ENCODE measurements around the gene PPARD. TPM values are rescaled to one million over a fixed set of nuclear protein-coding genes. Genes with fewer than 3 reads are reported as not detected.

The PPARD gene
- total RNA-seq, 1 experiment from 2014 or later: 38.4 TPM

DNA sequence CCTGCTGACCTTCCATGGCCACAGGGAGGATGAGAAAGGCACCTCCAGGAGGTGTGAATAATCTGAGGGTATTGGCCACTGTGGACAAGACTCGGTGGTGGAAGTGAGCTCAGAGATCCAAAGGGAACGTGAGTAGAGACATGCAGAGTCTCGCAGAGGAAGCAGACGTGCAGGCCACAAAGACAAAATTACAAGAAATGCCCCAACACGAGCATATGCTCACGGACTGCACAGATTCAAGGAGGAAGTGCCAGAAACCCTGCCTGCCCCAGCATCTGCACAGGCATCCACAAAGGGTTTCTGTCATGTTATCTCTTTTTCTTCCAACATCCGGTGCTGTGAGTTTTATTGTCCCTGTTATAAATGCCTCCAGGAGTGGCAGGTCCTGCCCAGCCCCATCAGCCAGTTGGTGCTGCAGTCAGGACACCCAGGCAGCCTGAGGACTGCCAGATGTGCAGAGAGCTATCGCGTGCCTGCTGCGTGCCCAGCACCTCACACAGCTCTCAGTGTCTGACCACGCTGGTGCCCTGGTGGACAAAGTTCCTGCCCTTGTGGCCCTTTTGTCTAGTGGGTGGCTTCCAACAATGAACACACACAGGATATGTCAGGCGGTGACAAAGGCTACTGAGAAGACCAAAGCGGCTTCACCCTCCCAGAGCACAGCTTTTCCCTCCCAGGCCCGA, 75.8 kb downstream of the PPARD start:
- H3K27me3 ChIP-seq (ENCODE audit: insufficient read depth, low read length): no peaks in the 10 kb centered on the region
- no peak for ATAC-seq
- TF ChIP-seq, protein P1, sequence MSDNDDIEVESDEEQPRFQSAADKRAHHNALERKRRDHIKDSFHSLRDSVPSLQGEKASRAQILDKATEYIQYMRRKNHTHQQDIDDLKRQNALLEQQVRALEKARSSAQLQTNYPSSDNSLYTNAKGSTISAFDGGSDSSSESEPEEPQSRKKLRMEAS (IDR thresholded peaks at IDR 0.05): no peak
- TF ChIP-seq RAD21 (IDR thresholded peaks at IDR 0.05; ENCODE audit: low read depth) (no peak), EZH2phosphoT487 (IDR thresholded peaks at IDR 0.05; ENCODE audit: borderline replicate concordance) (no peak), JUND (IDR thresholded peaks at IDR 0.05) (no peak), SRF (IDR thresholded peaks at IDR 0.05; ENCODE audit: low read depth) (no peak), ZNF274 (IDR thresholded peaks at IDR 0.05; ENCODE audit: low read depth, low read length) (no peak), FOSL1 (IDR thresholded peaks at IDR 0.05; ENCODE audit: low read depth) (no peak), SIN3A (IDR thresholded peaks at IDR 0.05; ENCODE audit: low read depth) (no peak), POLR2A (IDR thresholded peaks at IDR 0.05; ENCODE audit: borderline replicate concordance, extremely low read depth, insufficient read depth, insufficient read length) (no peak)
- TF ChIP-seq, protein P2, sequence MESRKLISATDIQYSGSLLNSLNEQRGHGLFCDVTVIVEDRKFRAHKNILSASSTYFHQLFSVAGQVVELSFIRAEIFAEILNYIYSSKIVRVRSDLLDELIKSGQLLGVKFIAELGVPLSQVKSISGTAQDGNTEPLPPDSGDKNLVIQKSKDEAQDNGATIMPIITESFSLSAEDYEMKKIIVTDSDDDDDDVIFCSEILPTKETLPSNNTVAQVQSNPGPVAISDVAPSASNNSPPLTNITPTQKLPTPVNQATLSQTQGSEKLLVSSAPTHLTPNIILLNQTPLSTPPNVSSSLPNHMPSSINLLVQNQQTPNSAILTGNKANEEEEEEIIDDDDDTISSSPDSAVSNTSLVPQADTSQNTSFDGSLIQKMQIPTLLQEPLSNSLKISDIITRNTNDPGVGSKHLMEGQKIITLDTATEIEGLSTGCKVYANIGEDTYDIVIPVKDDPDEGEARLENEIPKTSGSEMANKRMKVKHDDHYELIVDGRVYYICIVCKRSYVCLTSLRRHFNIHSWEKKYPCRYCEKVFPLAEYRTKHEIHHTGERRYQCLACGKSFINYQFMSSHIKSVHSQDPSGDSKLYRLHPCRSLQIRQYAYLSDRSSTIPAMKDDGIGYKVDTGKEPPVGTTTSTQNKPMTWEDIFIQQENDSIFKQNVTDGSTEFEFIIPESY (IDR thresholded peaks at IDR 0.05; ENCODE audit: extremely low read depth, insufficient replicate concordance, low read length): no peak
- no peak overlapping the region for H3K4me2 ChIP-seq (ENCODE audit: low read length)
- H2AFZ ChIP-seq (ENCODE audit: low read depth, low read length, poor library complexity, severe bottlenecking): no peak overlapping the region
- POLR2A ChIA-PET: no interaction called here
- H3K4me1 ChIP-seq (ENCODE audit: control insufficient read depth in 1 of 2, insufficient read depth in 2 of 2, low read length in 2 of 2): peaks cover 0 to 11% of the 10 kb centered on the region in 2 experiments; a peak in 3 of 4 replicates
- no peak overlapping the region for H3K4me3 ChIP-seq (replicated peaks in 1 of 2; ENCODE audit: low read depth in 1 of 2, low read length in 2 of 2)
- no peaks in the 10 kb centered on the region for H3K9me3 ChIP-seq (ENCODE audit: control insufficient read depth in 1 of 2, insufficient read depth in 1 of 2, low read depth in 1 of 2, low read length in 2 of 2)
- no peak overlapping the region for H3K27ac ChIP-seq (ENCODE audit: low read depth, low read length)
- H4K20me1 ChIP-seq (ENCODE audit: insufficient read depth): no peaks in the 10 kb centered on the region
- H3K79me2 ChIP-seq (ENCODE audit: insufficient read depth, low read length): no peaks in the 10 kb centered on the region
- peaks cover 3 to 9% of the 10 kb centered on the region in 2 experiments for H3K36me3 ChIP-seq (ENCODE audit: control insufficient read depth in 1 of 2, insufficient read depth in 2 of 2, low read length in 2 of 2)
- intact Hi-C loops (cut with micrococcal nuclease): no loop called here
- no peak overlapping the region for H3K9ac ChIP-seq (ENCODE audit: low read length)
- CTCF ChIA-PET: interaction anchor here (1.0 kb wide), 1 partner anchor 72 kb away, joined by 3 read pairs; no protein-coding TSS in a partner anchor
- DNase-seq (ENCODE audit: low read depth, low spot score): no peak
- RAD21 ChIA-PET (ENCODE audit: low non-redundant PET in 1 of 2, low total read pairs in 2 of 2, uncharacterized antibody in 2 of 2, unreplicated experiment in 2 of 2): no interaction called here
- BruUV-seq (replicated peaks): no TSS peak
- no peaks in the 10 kb centered on the region for H3K9me2 ChIP-seq (ENCODE audit: insufficient read depth)
